Activated naive CD4-positive, alpha-beta T cell treated with anti-CD3 and anti-CD28 coated beads, Interleukin-2, amount 50 U/mL, for 16 hours (primary cell): ENCODE measurements around the gene TMEM63B.

Experiments
- DNase-seq: peaks from one replicate; pipeline ENCODE4 v3.0.0-alpha.2; 2020

Gene TMEM63B

GRCh38 chr6:44199883-44200282 lies 72.5 kb downstream of the TMEM63B start:
- no peak for DNase-seq

- DNase-seq, result no peak
Observed at GRCh38 chr6:44201200-44201599, 73.8 kb downstream of the TMEM63B start.

GRCh38 chr6:44201638-44202303 lies 74.4 kb downstream of the TMEM63B start:
- DNase-seq, result no peak

- DNase-seq, result no peak
Observed at GRCh38 chr6:44202332-44202971, 75.1 kb downstream of the TMEM63B start.

GRCh38 chr6:44202972-44203750 lies 75.8 kb downstream of the TMEM63B start:
- DNase-seq, result no peak

GRCh38 chr6:44203955-44204354 lies 76.6 kb downstream of the TMEM63B start:
- no peak for DNase-seq
